Measurements from ENCODE around the gene DAAM2. TPM values are rescaled to one million over a fixed set of nuclear protein-coding genes. Genes with fewer than 3 reads are reported as not detected.

Gene DAAM2
- polyA plus RNA-seq, 4 donors, result 24.0 to 71.8 (median 25.4) TPM

DNA sequence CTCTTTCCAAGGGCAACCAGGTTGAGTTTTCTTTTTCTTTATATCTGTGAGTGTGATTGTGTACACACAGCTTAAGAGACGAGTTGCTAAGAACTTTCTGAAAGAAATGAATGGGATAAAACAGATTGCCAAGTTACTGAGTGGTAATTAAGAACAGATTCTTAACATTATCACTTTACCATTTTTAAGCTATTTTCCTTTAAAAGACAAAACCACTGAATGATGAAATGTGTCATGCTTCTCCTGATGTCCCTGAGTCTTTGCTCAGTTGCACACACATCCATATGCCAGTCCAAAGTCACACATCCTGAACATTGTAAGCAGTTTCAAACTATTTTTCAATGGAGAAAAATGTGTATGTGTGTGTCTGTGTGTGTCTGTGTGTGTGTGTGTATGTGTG, 5.5 kb upstream of the DAAM2 start:
- no peak for DNase-seq (ENCODE audit: low read depth in 4 of 4, low spot score in 3 of 4)

DNA sequence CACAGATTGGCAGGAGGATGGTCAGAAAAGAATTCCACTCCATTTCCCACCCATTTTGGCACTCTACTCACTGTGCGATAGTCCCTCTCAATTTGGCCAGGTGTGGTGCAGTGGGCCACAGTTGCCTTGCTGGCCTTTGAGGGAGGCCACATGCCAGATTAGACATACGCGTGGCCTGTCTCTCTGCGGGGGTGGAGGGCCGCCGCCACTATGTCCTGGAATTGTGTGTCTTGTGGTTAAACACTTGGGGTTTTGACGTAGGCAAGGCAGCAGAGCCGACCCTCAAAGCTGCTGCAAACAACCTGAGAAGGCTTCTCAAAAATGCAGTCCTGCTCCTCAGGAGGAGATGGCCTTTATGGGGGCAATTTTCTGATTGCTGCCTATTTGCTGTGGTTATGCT, 4.9 kb upstream of the DAAM2 start:
- DNase-seq (ENCODE audit: low read depth in 4 of 4, low spot score in 3 of 4), result no peak

DNA sequence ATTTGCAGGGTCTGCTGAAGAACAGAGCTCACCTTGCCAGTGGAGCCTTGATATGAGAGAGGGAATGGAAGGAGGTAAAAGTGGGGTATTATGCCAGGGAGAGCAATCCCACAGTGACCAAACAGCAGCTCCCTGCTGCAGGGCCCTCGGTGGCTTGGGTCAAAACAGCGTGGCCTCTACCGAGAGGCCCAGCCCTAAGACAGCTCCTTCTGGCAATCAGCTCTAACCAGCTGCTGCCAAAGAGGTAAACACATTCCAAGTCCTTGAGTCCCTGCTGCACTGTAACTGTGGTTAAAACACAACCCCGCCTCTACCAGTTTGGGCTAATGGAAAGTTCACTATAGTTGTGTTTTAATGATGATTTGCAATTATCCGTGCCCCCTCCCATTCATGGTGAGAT, 1.4 kb upstream of the DAAM2 start:
- no peak for DNase-seq (ENCODE audit: low read depth in 4 of 4, low spot score in 3 of 4)

DNA sequence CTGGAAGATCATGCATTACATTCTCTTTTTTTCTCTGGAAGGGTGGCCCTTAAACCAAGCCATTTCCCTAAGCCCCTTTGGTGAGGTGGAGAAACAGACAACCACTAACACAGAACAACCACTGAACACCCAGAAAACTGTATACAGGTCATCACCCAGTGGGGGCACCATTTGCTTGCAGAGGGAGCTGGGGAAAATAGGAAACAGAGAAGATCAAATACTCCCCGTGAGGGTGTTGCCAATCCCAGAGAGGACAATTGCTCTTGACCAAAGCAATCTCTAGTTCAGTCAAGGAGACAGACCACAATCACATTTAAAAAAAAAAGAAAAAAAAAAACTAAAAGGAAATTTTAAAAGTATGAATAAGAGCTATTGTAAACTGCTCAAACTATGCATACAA, 865 bp upstream of the DAAM2 start:
- no peak for DNase-seq (ENCODE audit: low read depth in 4 of 4, low spot score in 3 of 4)

DNA sequence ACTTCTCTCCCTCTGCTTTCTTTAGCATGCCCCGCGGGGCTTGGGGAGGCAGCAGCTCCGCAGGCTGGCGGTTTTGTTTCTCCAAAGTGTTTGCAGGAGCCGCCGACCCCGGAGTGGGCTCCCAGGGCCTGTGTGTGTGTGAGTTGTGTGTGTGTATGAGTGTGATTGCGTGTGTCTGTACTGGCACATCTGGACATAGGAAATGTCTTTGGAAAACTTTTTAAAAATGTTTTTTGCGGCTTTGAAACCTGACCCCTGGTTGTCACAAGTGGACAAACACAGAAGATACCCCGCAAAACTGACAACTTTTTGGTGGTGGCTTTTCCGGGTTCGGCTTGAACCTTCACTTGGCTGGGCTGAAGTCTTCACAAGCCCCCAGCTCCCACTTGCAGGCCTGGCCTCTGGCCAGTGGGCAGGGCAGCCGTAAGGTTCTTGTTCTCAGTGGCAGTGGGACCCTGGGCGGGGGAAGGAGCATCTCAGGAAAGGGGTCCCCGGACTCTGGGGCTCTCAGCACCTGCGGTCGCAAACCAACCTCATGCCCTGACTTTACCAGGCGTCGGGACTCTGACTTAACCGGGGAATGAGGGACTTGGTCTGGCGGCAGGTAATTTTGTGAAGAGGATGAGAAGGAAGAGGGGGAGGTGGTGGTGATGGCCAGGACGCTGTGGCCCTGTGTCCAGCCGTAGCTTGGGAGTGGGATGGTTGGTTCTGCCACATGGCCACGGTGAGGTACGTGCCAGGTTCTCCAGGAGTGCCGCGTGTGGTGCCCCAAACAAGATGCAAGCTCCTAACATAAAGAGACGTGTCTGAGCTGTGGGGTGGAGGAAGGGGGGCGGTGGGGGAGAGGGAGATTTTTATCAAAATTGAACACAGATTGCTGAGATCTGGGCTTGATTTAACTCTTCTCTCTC, 619 bp downstream of the DAAM2 start:
- DNase-seq (ENCODE audit: low read depth in 4 of 4, low spot score in 3 of 4), result no peak

DNA sequence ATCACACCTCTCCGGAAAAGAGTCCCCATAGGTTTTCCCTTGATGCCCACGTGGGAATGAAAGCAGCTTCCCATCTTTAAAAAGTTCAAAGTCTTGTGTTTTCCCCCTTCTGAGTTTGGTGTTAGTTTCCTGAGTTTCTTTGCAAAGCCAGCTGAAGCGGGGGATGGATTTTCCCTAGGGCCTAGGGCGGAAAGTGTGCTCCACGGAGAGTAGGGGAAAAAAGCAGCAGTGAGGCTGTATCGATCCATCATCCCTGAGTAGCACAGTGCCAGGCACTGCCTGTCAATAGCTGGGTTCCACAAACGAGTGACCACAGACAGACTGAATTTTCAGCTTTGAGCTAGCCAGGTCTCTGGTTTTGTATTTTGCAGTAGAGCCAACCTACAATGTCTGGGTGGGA, 1.3 kb downstream of the DAAM2 start:
- DNase-seq (ENCODE audit: low read depth in 4 of 4, low spot score in 3 of 4), result no peak

DNA sequence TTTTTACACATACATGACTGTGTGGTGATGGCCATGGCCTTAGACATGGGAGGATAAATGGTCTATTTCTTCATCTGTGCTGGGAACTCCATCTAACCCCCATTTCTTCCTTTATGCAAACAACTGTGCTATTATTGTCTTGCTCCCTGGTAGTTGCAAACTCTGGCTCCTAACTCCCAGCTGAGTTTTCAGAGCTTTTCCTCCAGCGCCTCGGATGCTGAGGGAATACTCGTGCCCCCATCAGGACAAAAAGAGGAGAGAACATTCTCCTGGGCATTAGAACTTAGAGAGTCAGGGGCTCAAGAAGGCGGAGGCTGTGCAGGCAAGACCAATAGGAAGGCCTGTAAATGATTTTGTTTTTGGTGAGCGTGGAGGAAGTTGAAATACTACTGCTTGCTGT, 2.1 kb downstream of the DAAM2 start:
- DNase-seq (ENCODE audit: low read depth in 4 of 4, low spot score in 3 of 4), result no peak

DNA sequence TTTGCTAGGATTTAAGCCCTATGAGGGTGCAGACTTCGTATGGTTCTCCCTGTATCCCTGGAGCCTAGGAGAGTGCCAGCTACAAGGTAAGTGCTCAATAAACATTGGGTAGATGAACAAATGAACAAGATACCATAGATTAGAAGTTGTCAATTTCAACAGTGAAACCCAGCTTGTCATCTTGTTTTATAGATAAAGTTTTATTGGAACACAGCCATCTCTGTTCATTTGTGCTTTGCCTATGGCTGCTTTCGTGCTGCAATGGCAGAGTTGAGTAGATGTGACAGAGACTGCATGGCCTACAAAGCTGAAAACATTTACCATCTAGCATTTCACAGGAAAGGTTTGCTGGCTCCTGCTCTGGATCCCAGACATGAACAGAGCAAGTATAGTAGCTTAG, 5.6 kb downstream of the DAAM2 start:
- no peak for DNase-seq (ENCODE audit: low read depth in 4 of 4, low spot score in 3 of 4)

DNA sequence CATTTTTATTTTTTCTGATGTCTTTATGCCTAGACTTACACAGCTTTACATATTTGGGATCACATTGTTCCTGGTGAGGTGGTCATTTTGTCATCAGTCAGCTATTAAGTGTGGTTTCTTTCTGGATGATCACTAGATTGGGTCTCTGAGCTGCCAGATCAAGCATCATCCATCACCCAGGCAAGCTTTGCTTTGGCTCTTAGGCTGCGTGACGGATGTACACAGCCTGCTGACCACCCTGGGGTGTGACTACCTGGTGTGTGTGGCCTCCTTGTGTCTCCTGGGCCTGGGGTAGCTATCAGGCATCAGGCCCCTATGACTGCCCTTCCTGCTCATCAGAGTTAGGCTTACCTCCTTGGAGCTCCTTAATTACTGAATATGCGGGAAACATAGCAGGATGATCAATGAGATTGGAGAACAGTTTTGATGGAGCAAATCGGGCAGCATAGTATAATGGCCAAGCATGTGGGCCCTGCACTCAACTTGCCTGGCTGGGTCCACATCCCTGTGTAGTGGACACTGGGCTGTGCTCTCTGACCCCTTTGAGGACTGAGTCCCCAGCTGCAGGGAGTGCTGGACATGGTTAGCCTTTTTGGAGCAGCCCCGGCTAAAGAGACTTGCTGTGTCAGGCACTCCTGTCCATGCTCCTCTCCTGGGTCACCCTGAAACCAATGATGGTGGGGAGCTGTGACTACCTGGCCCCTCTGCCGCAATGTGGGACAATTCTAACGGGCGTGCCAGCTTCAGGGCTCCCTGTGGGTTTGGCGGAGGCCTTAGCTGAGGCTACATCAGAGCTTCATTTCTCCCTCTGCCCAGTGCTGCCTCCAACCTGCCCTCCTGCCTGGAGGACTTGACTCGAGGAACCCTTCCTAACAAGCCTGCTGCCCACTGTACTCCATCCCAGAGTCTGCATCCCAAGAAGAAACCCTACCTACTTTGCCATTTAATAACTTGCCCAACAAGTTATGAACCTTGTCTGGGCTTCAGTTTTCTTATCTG, 8.2 kb downstream of the DAAM2 start:
- DNase-seq (ENCODE audit: low read depth in 4 of 4, low spot score in 3 of 4), result no peak

DNA sequence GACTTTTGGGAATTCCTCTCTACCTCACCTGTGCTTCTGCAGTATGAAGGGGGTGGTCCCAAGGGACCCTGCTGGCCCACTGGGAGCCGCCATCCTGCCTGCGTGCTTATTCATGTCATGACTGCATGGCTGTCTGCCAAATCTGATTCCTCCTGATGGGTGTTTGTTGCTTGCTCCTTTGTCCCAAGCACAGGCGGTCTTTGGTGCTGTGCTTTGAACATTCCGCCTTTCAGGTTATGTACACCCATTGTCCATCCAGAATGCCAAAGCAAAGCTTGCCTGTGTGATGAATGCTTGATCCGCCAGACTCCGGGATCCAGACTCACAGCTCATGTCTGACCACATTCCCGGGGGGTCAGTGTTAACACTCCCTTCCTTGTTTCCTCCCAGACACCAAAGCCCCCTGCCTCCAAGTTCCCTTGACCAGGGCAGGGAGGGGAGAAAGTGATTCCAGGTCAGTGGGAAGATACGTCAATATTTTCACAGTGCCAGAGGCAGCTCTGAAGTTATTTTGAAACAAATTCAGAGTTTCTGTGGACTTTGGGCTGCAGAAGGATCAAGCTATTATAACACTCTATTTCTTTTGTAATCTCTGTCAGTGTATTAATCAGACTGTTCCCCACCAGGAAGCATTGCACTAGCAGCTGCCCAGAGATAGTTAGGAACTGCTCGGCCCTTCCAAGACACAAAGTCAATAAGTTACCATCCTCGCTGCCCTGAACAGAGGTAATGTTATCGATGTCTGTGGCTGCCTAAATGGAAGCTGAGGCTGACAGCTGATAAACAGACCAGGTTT, 9.5 kb downstream of the DAAM2 start:
- DNase-seq (ENCODE audit: low read depth in 4 of 4, low spot score in 3 of 4), result no peak

DNA sequence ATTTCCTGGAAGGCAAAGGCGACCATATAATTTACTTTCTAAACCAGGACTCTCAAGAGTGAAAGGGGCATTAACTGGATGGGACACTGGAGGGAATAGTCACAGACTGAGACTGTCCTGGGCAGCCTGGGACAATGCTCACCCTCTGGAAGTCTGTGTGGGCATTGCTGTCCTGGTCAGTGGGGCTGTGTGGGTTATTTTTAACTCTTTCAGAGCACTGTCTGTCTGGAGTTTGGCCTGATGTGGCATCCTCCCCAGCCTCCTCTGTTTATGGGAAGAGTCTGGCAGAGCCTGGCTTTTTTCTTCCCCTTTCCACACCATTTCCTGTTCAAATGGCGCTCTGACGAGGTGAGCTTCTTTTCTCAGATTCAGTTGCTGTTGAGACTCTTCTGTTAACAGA, 11.7 kb downstream of the DAAM2 start:
- DNase-seq (ENCODE audit: low read depth in 4 of 4, low spot score in 3 of 4), result no peak

DNA sequence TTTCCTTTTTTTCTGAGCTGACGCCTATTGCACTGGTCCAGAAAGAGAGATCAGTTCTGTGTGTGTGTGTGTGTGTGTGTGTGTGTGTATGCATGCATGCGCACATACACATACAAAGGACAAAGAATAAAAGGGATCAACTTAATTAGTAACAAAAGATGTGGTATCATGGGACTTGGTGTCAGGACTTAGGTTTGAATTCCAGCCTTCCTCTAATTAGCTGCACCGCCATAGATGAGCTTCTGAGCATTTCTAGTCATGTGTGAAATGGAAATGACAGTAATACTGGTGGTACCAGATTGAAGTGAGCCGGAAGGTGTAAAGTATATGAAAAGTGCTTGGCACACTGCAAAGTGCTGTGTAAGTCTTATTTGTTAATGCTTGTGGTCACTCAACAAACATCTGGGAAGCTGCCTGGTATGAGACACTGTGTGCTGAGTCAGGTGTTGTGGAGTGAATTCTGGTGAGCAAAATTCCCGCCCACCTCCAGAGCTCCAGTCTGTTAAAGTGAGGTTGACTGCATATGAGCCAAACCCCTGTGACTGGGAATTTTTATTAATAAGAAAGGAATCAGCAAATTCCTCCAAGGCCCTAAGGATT, 12.4 kb downstream of the DAAM2 start:
- no peak for DNase-seq (ENCODE audit: low read depth in 4 of 4, low spot score in 3 of 4)

DNA sequence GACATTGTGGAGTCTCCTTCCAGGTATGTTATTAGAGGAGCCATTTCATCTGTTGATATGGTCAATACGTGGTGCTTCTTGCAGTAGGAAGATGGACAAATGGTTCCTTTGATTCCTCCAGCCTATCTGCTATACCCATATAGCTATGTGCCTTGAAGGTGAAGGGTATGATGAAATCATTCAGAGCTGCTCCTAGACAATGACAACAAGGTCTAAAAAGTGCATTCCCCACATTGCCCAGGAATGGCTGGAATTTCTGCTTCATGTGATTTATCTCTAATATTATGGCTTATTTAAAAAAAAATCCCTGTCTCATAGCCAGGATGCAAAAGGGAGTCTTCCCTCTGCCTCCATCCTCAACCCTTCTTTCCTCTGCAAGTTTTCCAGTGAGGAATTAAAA, 14.1 kb downstream of the DAAM2 start:
- DNase-seq (ENCODE audit: low read depth in 4 of 4, low spot score in 3 of 4), result no peak

DNA sequence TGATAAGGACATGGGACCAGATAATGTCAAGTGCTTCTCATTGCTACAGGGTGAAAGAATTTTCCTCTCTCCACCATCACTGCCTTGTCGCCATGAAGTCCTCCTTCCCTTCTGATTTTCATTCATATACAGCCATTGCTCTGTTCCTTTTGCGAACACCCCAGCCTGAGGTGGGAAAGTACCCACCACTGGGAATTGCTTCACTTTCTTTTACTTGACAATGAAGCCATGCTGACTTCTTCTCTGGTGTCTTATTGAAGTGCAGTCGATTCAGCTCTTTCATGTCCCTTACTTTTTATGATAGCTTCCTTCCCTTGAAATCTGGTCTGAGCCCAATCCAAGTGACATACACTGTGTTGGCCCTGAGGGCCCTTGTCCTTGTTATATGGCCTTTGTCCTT, 16.2 kb downstream of the DAAM2 start:
- DNase-seq (ENCODE audit: low read depth in 4 of 4, low spot score in 3 of 4), result no peak

DNA sequence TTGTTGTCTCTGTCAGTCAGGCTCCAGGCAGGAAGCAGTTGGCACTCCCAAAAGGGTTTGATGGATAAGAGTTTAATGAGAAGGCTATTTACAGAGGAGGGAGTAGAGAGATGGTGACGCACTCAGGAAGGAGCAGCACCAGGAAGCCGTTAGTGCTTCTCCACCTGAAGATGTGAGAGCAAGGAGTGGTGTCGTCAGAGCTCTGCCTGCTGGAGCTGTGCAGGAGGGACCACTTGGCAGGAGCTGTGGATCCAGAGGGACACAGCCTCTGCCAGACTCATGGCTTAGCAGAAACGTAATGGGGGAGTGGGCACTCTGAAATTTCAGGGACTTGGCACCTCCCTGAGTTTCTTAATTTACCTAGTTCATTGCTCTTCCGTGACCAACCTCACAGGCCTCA, 16.8 kb downstream of the DAAM2 start:
- no peak for DNase-seq (ENCODE audit: low read depth in 4 of 4, low spot score in 3 of 4)

DNA sequence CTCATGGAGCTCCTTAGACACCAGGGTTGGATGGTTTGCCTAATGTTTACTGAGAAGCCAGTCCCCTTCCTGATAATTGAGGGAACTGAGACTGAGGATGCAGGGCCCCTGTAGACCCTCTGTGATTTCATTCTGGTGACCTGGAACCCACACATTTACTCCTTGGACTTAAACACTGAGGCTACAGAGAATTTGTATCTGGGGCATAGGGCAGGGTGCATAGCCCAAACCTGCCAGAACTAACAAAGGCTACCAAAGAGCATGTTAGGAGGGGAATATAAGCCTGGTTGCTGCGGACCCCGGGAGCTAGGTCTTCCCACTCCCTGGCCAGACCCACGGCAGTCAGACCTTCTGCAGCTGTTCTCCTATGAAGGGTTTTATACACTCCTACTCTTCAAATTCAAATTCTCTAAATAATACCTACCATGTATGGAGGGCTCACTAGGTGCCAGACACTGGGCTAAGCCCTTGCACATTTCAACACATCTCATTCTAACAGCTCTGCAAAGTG, 19.7 kb downstream of the DAAM2 start:
- DNase-seq (ENCODE audit: low read depth in 4 of 4, low spot score in 3 of 4), result no peak

DNA sequence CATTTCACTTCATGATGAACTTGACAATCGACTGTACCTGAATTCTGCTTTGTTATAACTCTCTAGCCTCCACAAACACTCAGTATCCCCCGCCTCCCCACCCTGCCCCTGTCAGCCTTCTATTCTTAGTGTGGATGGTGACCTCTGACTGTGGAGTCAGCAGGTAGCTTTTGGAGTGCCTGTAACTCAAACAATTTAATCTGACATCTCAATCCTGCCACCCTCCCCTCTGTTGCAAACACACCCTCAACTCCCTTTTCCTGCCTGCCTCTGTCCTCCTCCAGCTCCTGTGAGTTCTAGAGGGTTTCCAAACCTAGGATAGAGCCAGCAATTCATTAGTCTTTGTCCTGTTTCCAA, 20.3 kb downstream of the DAAM2 start:
- no peak for DNase-seq (ENCODE audit: low read depth in 4 of 4, low spot score in 3 of 4)

DNA sequence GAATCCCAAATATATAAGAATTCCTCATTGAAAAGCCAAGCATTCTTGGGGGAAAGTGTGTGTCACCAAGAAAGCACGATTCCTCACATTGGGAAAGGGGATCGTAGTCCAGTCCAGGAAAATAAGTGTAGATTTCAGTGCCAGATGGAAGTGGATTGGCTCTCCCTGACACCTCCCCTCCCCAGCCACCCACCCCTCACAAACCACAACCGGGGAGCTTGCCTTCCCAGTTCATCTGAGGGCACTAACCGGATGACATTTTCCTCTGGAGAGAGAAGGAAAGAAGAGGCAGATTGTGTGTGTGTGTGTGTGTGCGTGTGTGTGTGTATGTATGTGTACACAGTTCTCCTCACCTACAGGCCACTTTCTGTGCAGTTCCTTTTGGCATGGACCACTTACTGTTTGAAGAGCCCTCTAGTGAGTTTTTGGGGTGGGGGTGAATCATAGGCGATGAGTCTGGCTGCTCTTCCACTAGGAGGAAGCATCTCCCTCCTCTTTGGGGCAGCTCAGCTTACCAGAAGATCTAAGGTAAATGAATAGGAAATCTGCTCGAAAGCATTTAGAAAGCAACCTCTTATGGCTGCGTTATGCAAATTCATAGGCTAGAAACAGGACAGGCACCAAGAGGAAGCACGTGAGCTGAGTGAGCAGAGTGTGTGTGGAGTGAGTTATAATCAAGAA, 20.8 kb downstream of the DAAM2 start:
- DNase-seq (ENCODE audit: low read depth in 4 of 4, low spot score in 3 of 4), result no peak

DNA sequence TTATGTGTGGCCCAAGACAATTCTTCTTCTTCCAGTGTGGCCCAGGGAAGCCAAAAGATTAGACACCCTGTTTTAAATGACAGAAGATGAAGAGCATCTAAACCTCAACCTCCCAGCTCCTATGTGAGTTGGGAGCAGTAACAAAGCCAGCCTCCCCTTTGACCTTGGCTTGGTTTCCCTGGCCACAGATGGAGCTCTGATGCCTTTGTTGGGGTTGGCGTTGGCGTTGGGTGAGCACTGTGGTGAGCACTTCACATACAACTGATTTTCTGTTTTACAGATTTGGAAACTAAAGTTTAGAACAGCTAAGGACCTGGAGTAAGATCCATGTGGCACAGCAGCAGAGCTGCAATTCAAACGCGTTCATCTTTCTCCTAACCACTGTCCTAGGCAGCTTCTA, 22.1 kb downstream of the DAAM2 start:
- DNase-seq (ENCODE audit: low read depth in 4 of 4, low spot score in 3 of 4), result no peak

DNA sequence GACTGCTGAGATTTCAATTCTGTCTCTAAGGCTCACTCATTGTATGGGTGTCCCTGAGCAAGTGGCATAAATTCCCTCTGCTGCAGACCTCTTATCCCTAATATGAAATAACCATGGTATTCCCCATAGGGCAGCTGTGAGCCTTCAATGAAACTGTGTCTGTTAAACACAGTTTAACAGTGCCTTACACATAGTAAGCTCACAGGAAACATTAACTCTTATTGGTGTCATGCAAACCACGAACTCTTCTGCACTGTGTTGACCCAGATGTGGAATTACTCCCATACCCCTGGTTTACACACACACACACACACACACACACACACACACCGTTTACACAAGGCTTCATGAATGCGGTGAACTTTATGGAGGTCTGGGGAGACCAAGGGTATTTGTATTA, 23.2 kb downstream of the DAAM2 start:
- no peak for DNase-seq (ENCODE audit: low read depth in 4 of 4, low spot score in 3 of 4)

Data from left renal pelvis (tissue), 4 donors.